HepG2 (cell line): ENCODE data around the gene HK2. TPM values are rescaled to one million over a fixed set of nuclear protein-coding genes. Genes with fewer than 3 reads are reported as not detected.

Experiments used
- ATAC-seq: fragments of 200-7000 bp; cut with Tn5 transposase; 3 replicates; pipeline ENCODE4 v1.9.1; 2020; ENCODE audit warnings: mild to moderate bottlenecking, moderate library complexity
- BruUV-seq: library from RNA; stranded (reverse); fragments of 400-500 nt; replicated peaks from 2 replicates; lab custom pipeline; 2021; lab: Mats Ljungman, UMichigan
- CTCF ChIA-PET: fragments of 300-600 bp; formaldehyde crosslinking; extraction: SDS; loops from one replicate; lab custom pipeline; 2021; ENCODE audit warnings: low total read pairs, inconsistent platforms, low intra/inter-chr PET ratio; lab: Yijun Ruan, JAX
- POLR2A ChIA-PET: fragments of 350-600 bp; sonication (Branson Sonifier 250); formaldehyde crosslinking; loops from one replicate; lab custom pipeline; 2020; ENCODE audit warnings: antibody characterized with exemption, inconsistent platforms; lab: Yijun Ruan, JAX
- DNase-seq: peaks from one replicate; pipeline ENCODE4 v3.0.0-alpha.2; 2015; ENCODE audit warnings: low spot score
- FAIRE-seq: peaks from 3 replicates; lab custom pipeline; 2011; peaks lifted over from hg19 to GRCh38; lab: Jason Lieb, UNC
- H2AFZ ChIP-seq: one replicate; pipeline ENCODE4 v1.6.1; 2011; ENCODE audit warnings: low read length, inconsistent platforms
- H3K27ac ChIP-seq: fragments of 300-600 bp; 3 replicates; pipeline ENCODE4 v1.8.0; 2011; ENCODE audit warnings: mixed run types, mild to moderate bottlenecking, mixed read lengths, low read length, inconsistent platforms; ENCODE audit not compliant: insufficient read depth; ENCODE audit errors: extremely low read length
- H3K27me3 ChIP-seq, 2 experiments: fragments of 200-600 bp in 1 of 2; 2 replicates in 1 of 2; 3 replicates in 1 of 2; pipeline versions ENCODE4 v1.6.0 to v1.8.0; 2011; ENCODE audit warnings: low read length in 2 of 2, mild to moderate bottlenecking in 2 of 2, moderate library complexity in 2 of 2, inconsistent platforms in 1 of 2; ENCODE audit not compliant: insufficient read depth in 2 of 2, control insufficient read depth in 1 of 2
- H3K36me3 ChIP-seq, 2 experiments: fragments of 200-600 bp in 1 of 2; replicated peaks in 1 of 2; 2 replicates in 1 of 2; 3 replicates in 1 of 2; pipeline versions ENCODE4 v1.5.1 to v1.8.0; 2011; ENCODE audit warnings: low read length in 2 of 2, inconsistent platforms in 1 of 2; ENCODE audit not compliant: insufficient read depth in 2 of 2, control insufficient read depth in 1 of 2
- H3K4me1 ChIP-seq: 2 replicates; pipeline ENCODE4 v1.5.1; 2012; ENCODE audit warnings: low read length, inconsistent platforms; ENCODE audit not compliant: insufficient read depth
- H3K4me2 ChIP-seq: 2 replicates; pipeline ENCODE4 v1.6.0; 2011; ENCODE audit warnings: low read depth, low read length, inconsistent platforms
- H3K4me3 ChIP-seq, 3 experiments: fragments of 200-600 bp in 1 of 3; sonication (generic), shearing (Covaris generic) in 1 of 3; replicated peaks in 1 of 3; 2 replicates each; pipeline ENCODE4 v1.5.1; 2011 to 2016; ENCODE audit warnings: low read length in 3 of 3, inconsistent platforms in 2 of 3, low read depth in 2 of 3, mild to moderate bottlenecking in 2 of 3, control low read depth in 1 of 3, mixed read lengths in 1 of 3; ENCODE audit not compliant: insufficient read depth in 1 of 3
- H3K79me2 ChIP-seq: one replicate; pipeline ENCODE4 v1.6.1; 2011; ENCODE audit warnings: low read length, inconsistent platforms; ENCODE audit not compliant: insufficient read depth
- H3K9ac ChIP-seq: 2 replicates; pipeline ENCODE4 v1.6.0; 2011; ENCODE audit warnings: mild to moderate bottlenecking, low read depth, low read length, inconsistent platforms; ENCODE audit not compliant: insufficient read depth
- H3K9me3 ChIP-seq: 2 replicates; pipeline ENCODE4 v1.5.1; 2012; ENCODE audit warnings: mild to moderate bottlenecking, low read length
- H4K20me1 ChIP-seq: 2 replicates; pipeline ENCODE4 v1.6.0; 2011; ENCODE audit warnings: inconsistent platforms, mild to moderate bottlenecking, low read length, moderate library complexity; ENCODE audit not compliant: insufficient read depth
- AGO1 ChIP-seq: fragments of 200-400 bp; formaldehyde crosslinking; IDR thresholded peaks from 2 replicates; pipeline ENCODE4 v1.6.1; 2017; ENCODE audit warnings: mild to moderate bottlenecking, low read depth, low read length, moderate library complexity; ENCODE audit not compliant: poor library complexity, severe bottlenecking
- AGO2 ChIP-seq: fragments of 200-400 bp; formaldehyde crosslinking; optimal IDR thresholded peaks from 2 replicates; pipeline ENCODE3; 2017; ENCODE audit warnings: mild to moderate bottlenecking, low read depth, low read length, moderate library complexity
- BRF2 ChIP-seq: sonication (generic); formaldehyde crosslinking; IDR thresholded peaks from 2 replicates; pipeline ENCODE4 v1.8.1; 2022; ENCODE audit warnings: mild to moderate bottlenecking, missing genetic modification reagents
- EED ChIP-seq: sonication (generic); formaldehyde crosslinking; IDR thresholded peaks from 2 replicates; pipeline ENCODE4 v1.5.0; 2020; ENCODE audit warnings: mild to moderate bottlenecking, missing genetic modification reagents
- JARID2 ChIP-seq: sonication (generic); formaldehyde crosslinking; IDR thresholded peaks from 2 replicates; pipeline ENCODE4 v1.8.1; 2023; ENCODE audit warnings: missing genetic modification reagents, inconsistent platforms; ENCODE audit not compliant: insufficient replicate concordance
- POLR2A ChIP-seq, 2 experiments: IDR thresholded peaks; 2 replicates each; pipeline ENCODE4 v1.6.1; 2011; ENCODE audit warnings: low read depth in 2 of 2, low read length in 2 of 2, mild to moderate bottlenecking in 1 of 2, moderate library complexity in 1 of 2; ENCODE audit not compliant: insufficient read depth in 1 of 2
- TGIF2 ChIP-seq: IDR thresholded peaks from 2 replicates; pipeline ENCODE4 v1.6.1; 2016; ENCODE audit warnings: control low read depth, missing compliant biosample characterization
- ZNF460 ChIP-seq: sonication (generic); formaldehyde crosslinking; IDR thresholded peaks from 2 replicates; pipeline ENCODE4 v1.5.1; 2020; ENCODE audit warnings: missing genetic modification reagents, mild to moderate bottlenecking, borderline replicate concordance
- ZNF501 ChIP-seq: sonication (generic); formaldehyde crosslinking; IDR thresholded peaks from 2 replicates; pipeline ENCODE4 v1.5.1; 2020; ENCODE audit warnings: mild to moderate bottlenecking, moderate library complexity, missing genetic modification reagents
- ZNF564 ChIP-seq: sonication (generic); formaldehyde crosslinking; IDR thresholded peaks from 2 replicates; pipeline ENCODE4 v1.8.1; 2023; ENCODE audit warnings: mild to moderate bottlenecking, missing genetic modification reagents
- ZNF687 ChIP-seq: sonication (generic); formaldehyde crosslinking; IDR thresholded peaks from 2 replicates; pipeline ENCODE4 v1.5.1; 2020; ENCODE audit warnings: mild to moderate bottlenecking, missing genetic modification reagents, moderate library complexity
- ZNF788 ChIP-seq: sonication (generic); formaldehyde crosslinking; IDR thresholded peaks from 2 replicates; pipeline ENCODE4 v1.5.0; 2020; ENCODE audit warnings: mild to moderate bottlenecking, missing genetic modification reagents, borderline replicate concordance
- WGBS: methylation state at CpG from one replicate; pipeline ENCODE4 v1.1.6; 2017; ENCODE audit warnings: low lambda C conversion rate; 5-methylcytosine and 5-hydroxymethylcytosine counted together
- in situ Hi-C: cut with HindIII; loops from 2 replicates; pipeline ENCODE4 v1.10.0; 2017; ENCODE audit warnings: low pct_unique_long_range_greater_than_20kb; ENCODE audit not compliant: extremely low pct_ligation_motif_present
- intact Hi-C: fragments of 100-400 bp; cut with micrococcal nuclease; formaldehyde crosslinking; loops from one replicate; pipeline ENCODE4 v1.10.0; 2022; ENCODE audit not compliant: unreplicated experiment
- polyA plus RNA-seq, 8 experiments: library from polyadenylated mRNA; depleted of rRNA in 3 of 8; stranded (reverse) in 7 of 8; unstranded in 1 of 8; fragments of >200 nt; fragmentation: Illumina TruSeq in 4 of 8; extraction: Trizol in 4 of 8; gene quantifications; 2 replicates each; pipeline versions ENCODE4 v1.2.1 to v1.2.3, GENCODE V29; 2011 to 2016; ENCODE audit warnings: low read depth in 4 of 8, missing spikeins in 1 of 8, mixed read lengths in 1 of 8; ENCODE audit not compliant: insufficient read depth in 1 of 8
- total RNA-seq, 5 experiments: library from RNA; depleted of rRNA; stranded (reverse); fragments of >200 nt; fragmentation: Illumina TruSeq; extraction: Trizol; gene quantifications; 2 replicates each; pipeline ENCODE4 v1.2.3, GENCODE V29; 2016; ENCODE audit warnings: low read depth in 1 of 5
- TF ChIP-seq, protein P1 (sequence below): sonication (generic); formaldehyde crosslinking; IDR thresholded peaks from 2 replicates; pipeline ENCODE4 v1.4.0; 2020; ENCODE audit warnings: mild to moderate bottlenecking, missing genetic modification reagents
- TF ChIP-seq, protein P2 (sequence below): sonication (generic); formaldehyde crosslinking; IDR thresholded peaks from 2 replicates; pipeline ENCODE4 v1.9.0; 2022; ENCODE audit warnings: low read depth, missing genetic modification reagents

HK2 gene
- total and polyA plus RNA-seq, 2 of the 13 experiments (the other 11 are each of a cell fraction or from before 2014, with no cell fraction given): 13.2 to 101 TPM

DNA sequence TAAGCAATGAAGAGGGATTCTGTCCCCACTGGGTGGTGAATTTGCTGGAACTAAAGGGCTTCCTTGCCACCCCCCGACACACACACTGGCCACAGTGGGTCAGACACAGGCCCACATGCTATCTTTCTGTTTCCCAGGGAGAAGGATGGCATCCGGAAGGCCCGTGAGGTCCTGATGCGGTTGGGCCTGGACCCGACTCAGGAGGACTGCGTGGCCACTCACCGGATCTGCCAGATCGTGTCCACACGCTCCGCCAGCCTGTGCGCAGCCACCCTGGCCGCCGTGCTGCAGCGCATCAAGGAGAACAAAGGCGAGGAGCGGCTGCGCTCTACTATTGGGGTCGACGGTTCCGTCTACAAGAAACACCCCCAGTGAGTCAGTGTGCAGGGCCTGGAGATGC, 44.6 kb downstream of the HK2 start:
- Histone ChIP-seq H3K9ac (no peak overlapping the region), H4K20me1 (peaks cover 3% of the 10 kb centered on the region; the same call in 1 of the 2 replicates), H3K79me2 (no peaks in the 10 kb centered on the region), H3K4me1 (no peaks in the 10 kb centered on the region), H3K9me3 (no peaks in the 10 kb centered on the region), H3K36me3 (peaks cover 89 to 98% of the 10 kb centered on the region in 2 experiments), H3K27ac (no peak overlapping the region), H3K4me2 (no peak overlapping the region), H3K4me3 (no peak overlapping the region), H3K27me3 (no peaks in the 10 kb centered on the region), H2AFZ (no peak overlapping the region)
- no peak for ATAC-seq
- 97% methylated on average over 16 of the region's 20 CpGs for WGBS
- in situ Hi-C loops (loop anchor here (5.0 to 10.0 kb wide), 2 partner anchors 161 to 184 kb away; no protein-coding TSS in a partner anchor), intact Hi-C loops (no loop called here)
- BruUV-seq: no TSS peak
- TF ChIP-seq POLR2A (IDR thresholded peaks at IDR 0.05; ENCODE audit: insufficient read depth in 1 of 2, low read depth in 2 of 2, low read length in 2 of 2): 0 out of 4 replicates have a peak, but pooled peaks of 1 of the 2 experiments have one; percentile 17
- TF ChIP-seq, protein P1, sequence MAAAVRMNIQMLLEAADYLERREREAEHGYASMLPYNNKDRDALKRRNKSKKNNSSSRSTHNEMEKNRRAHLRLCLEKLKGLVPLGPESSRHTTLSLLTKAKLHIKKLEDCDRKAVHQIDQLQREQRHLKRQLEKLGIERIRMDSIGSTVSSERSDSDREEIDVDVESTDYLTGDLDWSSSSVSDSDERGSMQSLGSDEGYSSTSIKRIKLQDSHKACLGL (CRISPR knock-in tag): no peak
- TF ChIP-seq AGO1: peak; percentile 98
- TF ChIP-seq TGIF2 (CRISPR knock-in tag): no peak
- TF ChIP-seq ZNF788: 0 out of 2 replicates have a peak, but pooled peaks have one; percentile 20
- TF ChIP-seq, protein P2, sequence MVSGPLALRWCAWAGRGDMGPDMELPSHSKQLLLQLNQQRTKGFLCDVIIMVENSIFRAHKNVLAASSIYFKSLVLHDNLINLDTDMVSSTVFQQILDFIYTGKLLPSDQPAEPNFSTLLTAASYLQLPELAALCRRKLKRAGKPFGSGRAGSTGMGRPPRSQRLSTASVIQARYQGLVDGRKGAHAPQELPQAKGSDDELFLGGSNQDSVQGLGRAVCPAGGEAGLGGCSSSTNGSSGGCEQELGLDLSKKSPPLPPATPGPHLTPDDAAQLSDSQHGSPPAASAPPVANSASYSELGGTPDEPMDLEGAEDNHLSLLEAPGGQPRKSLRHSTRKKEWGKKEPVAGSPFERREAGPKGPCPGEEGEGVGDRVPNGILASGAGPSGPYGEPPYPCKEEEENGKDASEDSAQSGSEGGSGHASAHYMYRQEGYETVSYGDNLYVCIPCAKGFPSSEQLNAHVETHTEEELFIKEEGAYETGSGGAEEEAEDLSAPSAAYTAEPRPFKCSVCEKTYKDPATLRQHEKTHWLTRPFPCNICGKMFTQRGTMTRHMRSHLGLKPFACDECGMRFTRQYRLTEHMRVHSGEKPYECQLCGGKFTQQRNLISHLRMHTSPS: no peak
- TF ChIP-seq JARID2: no peak
- TF ChIP-seq ZNF564: no peak
- TF ChIP-seq EED (CRISPR knock-in tag): 0 out of 2 replicates have a peak, but pooled peaks have one; percentile 51
- peak; percentile 43 for TF ChIP-seq ZNF687
- TF ChIP-seq ZNF460: no peak
- peak; percentile 63 for TF ChIP-seq AGO2
- TF ChIP-seq ZNF501 (CRISPR knock-in tag): no peak
- TF ChIP-seq BRF2 (CRISPR knock-in tag): no peak
- no peak for FAIRE-seq
- no peak for DNase-seq
- CTCF ChIA-PET: no interaction called here
- POLR2A ChIA-PET: interaction anchor here (0.9 kb wide), 1 partner anchor 165 kb away, joined by 4 read pairs; no protein-coding TSS in a partner anchor
